NCI-H2196 treated with DMSO at 0.1 percent for 48 hours (cell line): ENCODE data around the gene CA7.
A peak's percentile ranks its signal among the peaks of the same experiment; 100 is the strongest.
"Not testable (repeated sequence)": the region's sequence is repeated elsewhere in the genome, so short reads cannot be mapped to it uniquely, and the experiment has no call there.

ENCODE experiments used
- DNase-seq: peaks from one replicate; lab custom pipeline; 2025; ENCODE audit not compliant: unreplicated experiment; lab: John Stamatoyannopoulos, UW

Gene CA7

GRCh38 chr16:66895999-66896398 is 51.8 kb downstream of the CA7 start:
- no peak for DNase-seq

GRCh38 chr16:66896682-66897081 is 52.5 kb downstream of the CA7 start:
- DNase-seq, result not testable (repeated sequence)

- no peak for DNase-seq
Observed at GRCh38 chr16:66898207-66898606, 54.0 kb downstream of the CA7 start.

GRCh38 chr16:66898933-66899309 is 54.7 kb downstream of the CA7 start:
- DNase-seq, result no peak

- peak; percentile 13 for DNase-seq
Observed at GRCh38 chr16:66899310-66899944, 55.2 kb downstream of the CA7 start.

GRCh38 chr16:66899945-66900710 is 55.9 kb downstream of the CA7 start:
- peak; percentile 20 for DNase-seq

GRCh38 chr16:66900721-66901441 is 56.7 kb downstream of the CA7 start:
- no peak for DNase-seq

GRCh38 chr16:66901626-66902025 is 57.4 kb downstream of the CA7 start:
- DNase-seq, result no peak

GRCh38 chr16:66902648-66903543 is 58.7 kb downstream of the CA7 start:
- DNase-seq, result no peak
